Activated CD8-positive, alpha-beta memory T cell treated with anti-CD3 and anti-CD28 coated beads, Interleukin-2, amount 10 ng/mL, durations not matched to agents 7 days and 5 days (primary cell): ENCODE results near the gene PRRT1B. TPM values are rescaled to one million over a fixed set of nuclear protein-coding genes. Genes with fewer than 3 reads are reported as not detected.

Source experiments
- ATAC-seq: fragments of 150-1000 bp; cut with Tn5 transposase; one replicate; pipeline ENCODE4 v1.10.0; 2021; ENCODE audit warnings: moderate library complexity
- CTCF ChIA-PET: fragments of 350-600 bp; sonication (Branson Sonifier 250); formaldehyde crosslinking; loops from one replicate; lab custom pipeline; 2021; ENCODE audit warnings: antibody characterized with exemption; lab: Charles Lee
- DNase-seq: peaks from one replicate; pipeline ENCODE4 v3.0.0-alpha.2; 2020
- H3K27ac Mint-ChIP-seq: one replicate; pipeline ENCODE4 v1.8.0; 2021; ENCODE audit warnings: mild to moderate bottlenecking, mixed read lengths
- H3K27me3 Mint-ChIP-seq: one replicate; pipeline ENCODE4 v1.8.0; 2021; ENCODE audit warnings: mixed read lengths
- H3K36me3 Mint-ChIP-seq: one replicate; pipeline ENCODE4 v1.8.0; 2021; ENCODE audit warnings: mild to moderate bottlenecking, mixed read lengths
- H3K4me1 Mint-ChIP-seq: one replicate; pipeline ENCODE4 v1.8.0; 2021; ENCODE audit warnings: mixed read lengths
- H3K4me3 Mint-ChIP-seq: one replicate; pipeline ENCODE4 v1.8.0; 2021; ENCODE audit warnings: mild to moderate bottlenecking, moderate library complexity, mixed read lengths
- H3K9me3 Mint-ChIP-seq: one replicate; pipeline ENCODE4 v1.8.0; 2022; ENCODE audit warnings: low read depth, mixed read lengths
- total RNA-seq, 2 experiments: library from RNA; stranded (reverse); gene quantifications; one replicate each; pipeline ENCODE4 v1.2.3, GENCODE V29; 2021

The PRRT1B gene
- total RNA-seq, 2 experiments from 2014 or later = not detected

DNA sequence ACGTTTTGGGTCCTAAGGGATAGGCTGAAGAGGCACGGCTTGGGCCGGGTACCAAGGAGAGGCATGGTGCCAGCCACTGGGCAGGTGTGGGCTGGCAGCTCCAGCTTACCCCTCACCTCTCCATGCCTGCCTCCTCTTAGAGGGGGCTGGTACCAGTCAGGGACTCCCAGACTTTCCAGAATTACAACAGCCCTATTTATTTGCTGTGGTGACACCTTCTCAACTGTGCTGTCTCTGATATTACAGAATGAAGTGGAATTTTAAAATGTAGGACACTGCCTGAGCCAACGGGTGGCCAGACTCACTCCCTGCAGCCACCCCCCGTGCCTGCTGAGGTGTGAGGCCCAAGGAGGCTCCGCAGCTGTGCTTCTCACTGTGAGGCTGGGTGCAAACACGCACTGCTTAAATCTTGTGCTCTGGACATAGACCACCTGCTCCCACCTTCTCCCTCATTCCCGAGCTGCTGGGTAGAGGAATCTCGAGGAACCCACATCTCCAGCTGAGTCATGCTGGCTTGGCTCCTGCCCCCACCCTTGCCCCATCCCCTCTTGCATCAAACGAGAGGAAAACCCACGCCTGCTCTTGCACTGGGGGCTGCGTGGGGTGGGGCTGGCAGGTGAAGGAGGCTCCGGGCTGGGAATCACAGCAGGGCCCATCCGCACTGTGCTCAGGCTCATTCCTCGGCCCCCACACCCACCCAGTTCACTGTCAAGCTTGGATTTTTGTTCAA is 47.9 kb downstream of the PRRT1B start:
- CTCF ChIA-PET = interaction anchor here (1.0 to 8.2 kb wide), 5 partner anchors 10 to 156 kb away, joined by 3 to 208 read pairs (median 3); partner anchors contain the start of gene RAPGEF1
- DNase-seq (no peak), ATAC-seq (no peak)
- Mint-ChIP-seq H3K4me1 (peaks cover 29% of the 10 kb centered on the region), H3K4me3 (no peak overlapping the region), H3K27ac (peak overlapping the region; percentile 40), H3K27me3 (no peaks in the 10 kb centered on the region), H3K9me3 (no peaks in the 10 kb centered on the region), H3K36me3 (peaks cover 29% of the 10 kb centered on the region)

DNA sequence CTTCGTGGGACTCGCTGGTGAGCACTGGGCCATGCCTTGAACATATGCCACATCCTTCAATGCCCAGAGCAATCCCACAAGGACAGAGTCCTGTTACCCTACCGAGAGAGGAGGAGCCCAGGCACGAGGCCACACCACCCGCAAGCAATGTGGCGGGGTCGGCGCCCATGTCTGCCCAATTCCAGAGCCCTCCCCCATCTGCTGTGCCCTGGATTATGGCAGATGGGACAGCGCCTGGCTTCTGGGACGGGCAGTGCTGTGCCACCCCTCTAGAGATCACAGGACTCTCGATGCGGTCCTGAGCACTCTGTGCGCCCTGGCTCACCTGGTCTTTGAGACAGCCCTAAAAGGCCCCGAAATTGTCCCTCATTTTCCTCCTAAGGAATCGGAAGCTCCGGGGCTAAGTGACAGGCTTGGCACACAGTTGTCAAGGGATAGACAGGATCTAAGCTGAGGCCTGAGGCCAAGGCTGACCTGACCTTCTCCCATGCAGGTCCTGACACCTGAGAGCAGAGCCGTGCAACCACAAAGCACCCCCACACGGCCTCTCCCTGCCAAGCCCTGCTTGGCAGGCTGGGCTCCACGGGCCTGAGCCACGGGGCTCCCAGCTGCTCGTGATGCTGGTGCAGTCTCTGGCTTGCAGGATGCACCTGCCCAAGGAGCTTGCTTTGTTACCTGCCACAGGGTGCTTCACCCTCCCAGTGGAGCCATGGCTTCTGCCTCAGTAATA is 48.8 kb downstream of the PRRT1B start:
- peaks cover 30% of the 10 kb centered on the region for H3K36me3 Mint-ChIP-seq
- peaks cover 29% of the 10 kb centered on the region for H3K4me1 Mint-ChIP-seq
- DNase-seq (no peak), ATAC-seq (no peak)
- no peaks in the 10 kb centered on the region for H3K27me3 Mint-ChIP-seq
- no peak overlapping the region for H3K27ac Mint-ChIP-seq
- H3K9me3 Mint-ChIP-seq = no peaks in the 10 kb centered on the region
- CTCF ChIA-PET = interaction anchor here (0.7 to 8.2 kb wide), 6 partner anchors 9 to 155 kb away, joined by 3 to 208 read pairs (median 3); partner anchors contain the start of gene RAPGEF1
- no peak overlapping the region for H3K4me3 Mint-ChIP-seq

DNA sequence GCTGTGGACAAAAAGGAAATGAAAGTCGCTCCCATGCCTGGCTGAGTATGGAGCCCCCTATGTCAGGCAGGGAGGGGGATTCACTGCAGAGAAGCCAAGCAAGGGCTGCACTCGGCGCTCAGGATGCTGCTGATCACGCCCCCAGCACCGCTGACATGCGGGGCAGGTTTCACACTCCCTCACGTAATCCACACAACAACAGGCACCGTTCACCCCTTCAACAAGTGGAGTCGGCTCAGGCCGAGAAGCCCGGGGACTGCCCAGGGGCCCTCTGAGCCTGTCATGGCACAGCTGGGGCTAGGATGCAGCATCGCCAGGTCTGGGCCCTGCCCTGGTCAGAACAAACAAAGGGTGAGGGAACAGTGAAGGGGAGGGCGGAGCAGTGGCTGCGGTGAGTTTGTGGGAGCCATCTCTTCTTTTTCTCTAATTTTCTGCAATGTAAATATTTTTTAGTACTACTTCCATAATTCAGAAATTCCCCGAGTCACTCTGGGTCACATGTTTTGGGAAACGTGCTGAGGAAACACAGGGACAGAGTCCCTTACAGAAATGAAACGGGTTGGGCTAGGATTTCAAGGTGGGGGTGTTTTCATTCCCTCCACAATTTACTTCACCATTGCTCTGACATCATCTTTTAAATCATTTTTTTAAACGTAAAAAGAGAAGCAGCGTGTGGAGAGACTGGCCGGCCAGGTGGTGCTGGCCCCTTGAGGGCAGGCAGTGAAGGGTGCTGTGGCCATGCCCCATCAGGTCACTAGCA is 49.8 kb downstream of the PRRT1B start:
- Mint-ChIP-seq H3K36me3 (peaks cover 30% of the 10 kb centered on the region), H3K9me3 (no peaks in the 10 kb centered on the region), H3K4me1 (peaks cover 21% of the 10 kb centered on the region), H3K27ac (no peak overlapping the region), H3K27me3 (no peaks in the 10 kb centered on the region), H3K4me3 (no peak overlapping the region)
- DNase-seq (no peak), ATAC-seq (no peak)
- CTCF ChIA-PET = interaction anchor here (0.7 to 8.2 kb wide), 3 partner anchors 29 to 143 kb away, joined by 3 to 208 read pairs (median 3); partner anchors contain the start of gene RAPGEF1

DNA sequence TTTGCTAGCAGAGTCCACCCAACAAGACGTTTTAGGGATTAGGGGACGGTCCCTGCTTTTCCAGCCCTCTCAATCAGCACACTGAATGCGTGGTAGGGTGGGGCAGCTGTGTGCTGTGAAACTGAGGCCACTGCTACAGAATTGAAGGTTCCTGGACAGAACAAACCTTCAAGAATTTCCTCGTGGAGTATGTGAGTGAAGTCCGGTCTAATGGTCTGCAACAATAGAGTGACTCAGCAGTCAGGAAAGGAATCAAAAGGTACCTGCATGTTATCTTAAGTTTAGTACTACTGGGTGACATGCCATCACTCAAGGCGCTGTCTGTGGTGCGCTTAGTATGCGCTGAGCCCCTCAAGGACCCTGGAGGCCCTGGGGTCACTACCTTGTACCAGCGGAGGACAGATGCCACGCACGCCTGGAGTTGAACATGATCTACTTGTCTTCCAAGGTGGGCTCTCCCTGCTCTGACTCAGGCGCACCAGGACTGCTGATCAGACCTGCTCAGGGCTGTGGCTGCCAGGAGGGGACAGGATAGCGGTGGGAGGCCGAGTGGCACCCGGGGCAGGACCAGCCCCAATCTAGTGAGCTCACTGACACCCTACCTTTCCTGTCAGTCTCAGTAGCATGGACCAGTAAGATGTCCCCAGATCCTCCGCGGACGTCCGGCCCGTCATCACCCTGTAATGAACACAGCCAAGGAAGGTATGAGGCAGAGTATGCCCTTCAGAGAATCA is 50.5 kb downstream of the PRRT1B start:
- peaks cover 13% of the 10 kb centered on the region for H3K4me1 Mint-ChIP-seq
- peak overlapping the region; percentile 36 for H3K27ac Mint-ChIP-seq
- H3K36me3 Mint-ChIP-seq = peaks cover 29% of the 10 kb centered on the region
- H3K27me3 Mint-ChIP-seq = no peaks in the 10 kb centered on the region
- DNase-seq (no peak), ATAC-seq (no peak)
- H3K9me3 Mint-ChIP-seq = no peaks in the 10 kb centered on the region
- no peak overlapping the region for H3K4me3 Mint-ChIP-seq
- CTCF ChIA-PET = no interaction called here

DNA sequence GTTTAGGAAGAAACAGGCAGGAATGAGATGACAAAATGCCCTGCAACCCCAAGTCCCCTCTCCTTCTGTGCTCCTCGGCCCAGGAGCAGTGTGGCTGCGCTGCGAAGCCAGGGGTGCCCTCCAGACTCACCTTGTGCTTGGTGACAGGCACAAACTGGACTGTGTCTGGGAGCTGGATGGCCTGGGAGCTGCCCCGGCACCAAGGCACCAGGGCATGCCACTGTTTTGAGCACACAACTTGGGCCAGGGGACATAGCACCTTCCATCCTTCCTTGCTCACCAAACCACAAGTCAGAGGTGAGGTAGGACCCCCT is 51.1 kb downstream of the PRRT1B start:
- H3K36me3 Mint-ChIP-seq = peaks cover 33% of the 10 kb centered on the region

DNA sequence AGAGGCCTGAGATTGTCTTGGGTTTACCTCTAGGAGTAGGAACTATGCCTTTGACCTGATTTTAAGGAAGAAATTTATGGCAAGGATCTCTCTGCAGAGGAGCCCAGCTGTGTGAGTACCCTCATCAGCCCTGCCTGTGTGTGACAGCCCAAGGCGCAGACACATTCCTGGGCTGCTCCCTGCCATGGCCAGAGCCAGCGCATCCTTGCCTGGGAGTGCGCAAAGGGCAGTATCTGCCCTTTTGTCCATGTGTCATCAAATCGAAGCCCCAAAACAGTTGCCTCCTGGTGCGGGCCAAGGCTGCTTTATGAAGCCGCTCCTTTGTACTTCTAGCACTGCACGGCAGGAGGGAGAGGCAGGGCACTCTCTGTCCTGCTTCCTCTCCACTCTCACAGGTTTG is 51.9 kb downstream of the PRRT1B start:
- CTCF ChIA-PET = no interaction called here
- Mint-ChIP-seq H3K4me3 (no peak overlapping the region), H3K27me3 (no peaks in the 10 kb centered on the region), H3K4me1 (no peaks in the 10 kb centered on the region), H3K9me3 (no peaks in the 10 kb centered on the region), H3K27ac (no peak overlapping the region), H3K36me3 (peaks cover 34% of the 10 kb centered on the region)
- DNase-seq = no peak
- ATAC-seq = no peak

More for the DNA sequence above, 51.1 kb downstream of the PRRT1B start:
- ATAC-seq (no peak), DNase-seq (no peak)
- H3K27me3 Mint-ChIP-seq = no peaks in the 10 kb centered on the region
- CTCF ChIA-PET = no interaction called here
- H3K27ac Mint-ChIP-seq = peak overlapping the region; percentile 20
- peaks cover 8% of the 10 kb centered on the region for H3K4me1 Mint-ChIP-seq
- no peaks in the 10 kb centered on the region for H3K9me3 Mint-ChIP-seq
- H3K4me3 Mint-ChIP-seq = no peak overlapping the region

DNA sequence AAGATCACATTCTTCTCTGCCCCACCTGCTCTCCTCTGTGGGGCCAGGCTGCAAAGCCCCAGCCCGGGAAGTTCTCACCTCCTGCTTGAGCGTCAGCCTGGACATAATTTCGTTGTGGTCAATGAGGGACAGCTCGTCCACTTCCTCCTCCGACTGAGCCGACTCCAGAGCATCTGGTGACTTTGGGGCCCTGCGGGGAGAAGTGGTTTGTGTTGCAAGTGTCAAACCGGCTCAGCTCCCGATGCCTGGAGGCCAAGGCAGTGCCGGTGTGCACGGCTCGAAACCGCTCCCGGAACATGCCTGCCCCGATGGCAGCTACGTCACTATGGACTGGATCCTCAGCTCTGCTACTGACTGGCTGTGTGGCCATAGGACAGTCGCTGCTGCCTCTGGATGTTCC is 52.8 kb downstream of the PRRT1B start:
- peaks cover 38% of the 10 kb centered on the region for H3K36me3 Mint-ChIP-seq
- CTCF ChIA-PET = interaction anchor here (0.6 to 1.6 kb wide), 2 partner anchors 248 to 540 kb away, joined by 4 read pairs; no protein-coding TSS in a partner anchor

DNA sequence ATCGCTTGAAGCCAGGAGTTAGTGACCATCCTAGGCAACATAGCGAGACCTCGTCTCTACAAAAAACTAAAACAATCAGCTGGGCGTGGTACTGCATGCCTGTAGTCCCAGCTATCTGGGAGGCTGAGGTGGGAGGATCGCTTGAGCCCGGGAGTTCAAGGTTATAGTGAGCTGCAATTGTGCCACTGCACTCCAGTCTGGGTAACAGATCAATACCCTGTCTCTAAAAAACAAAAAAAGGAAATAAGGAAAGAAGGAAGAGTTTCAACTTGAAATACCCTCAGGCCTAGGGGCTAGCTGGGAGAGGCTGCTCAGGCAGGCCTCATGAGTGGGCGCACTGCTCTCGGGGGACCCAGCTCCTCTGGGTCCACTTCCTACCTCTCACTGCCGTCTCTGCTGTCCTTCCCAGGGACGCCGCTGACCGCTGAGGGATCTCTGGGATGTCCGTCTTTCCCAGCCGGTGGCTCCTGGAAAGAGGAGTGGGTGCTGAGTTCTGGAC is 56.4 kb downstream of the PRRT1B start:
- CTCF ChIA-PET = interaction anchor here (0.7 to 3.1 kb wide), 4 partner anchors 9 to 139 kb away, joined by 3 to 12 read pairs (median 4); no protein-coding TSS in a partner anchor
- peak overlapping the region; percentile 22 for H3K27ac Mint-ChIP-seq
- no peaks in the 10 kb centered on the region for H3K27me3 Mint-ChIP-seq
- H3K4me3 Mint-ChIP-seq = no peak overlapping the region
- no peak for ATAC-seq
- peaks cover 48% of the 10 kb centered on the region for H3K36me3 Mint-ChIP-seq
- no peaks in the 10 kb centered on the region for H3K4me1 Mint-ChIP-seq
- no peaks in the 10 kb centered on the region for H3K9me3 Mint-ChIP-seq
- no peak for DNase-seq

More for the DNA sequence above, 52.8 kb downstream of the PRRT1B start:
- no peaks in the 10 kb centered on the region for H3K4me1 Mint-ChIP-seq
- no peaks in the 10 kb centered on the region for H3K9me3 Mint-ChIP-seq
- H3K27me3 Mint-ChIP-seq = no peaks in the 10 kb centered on the region
- no peak for DNase-seq
- no peak overlapping the region for H3K4me3 Mint-ChIP-seq
- H3K27ac Mint-ChIP-seq = no peak overlapping the region
- ATAC-seq = no peak

DNA sequence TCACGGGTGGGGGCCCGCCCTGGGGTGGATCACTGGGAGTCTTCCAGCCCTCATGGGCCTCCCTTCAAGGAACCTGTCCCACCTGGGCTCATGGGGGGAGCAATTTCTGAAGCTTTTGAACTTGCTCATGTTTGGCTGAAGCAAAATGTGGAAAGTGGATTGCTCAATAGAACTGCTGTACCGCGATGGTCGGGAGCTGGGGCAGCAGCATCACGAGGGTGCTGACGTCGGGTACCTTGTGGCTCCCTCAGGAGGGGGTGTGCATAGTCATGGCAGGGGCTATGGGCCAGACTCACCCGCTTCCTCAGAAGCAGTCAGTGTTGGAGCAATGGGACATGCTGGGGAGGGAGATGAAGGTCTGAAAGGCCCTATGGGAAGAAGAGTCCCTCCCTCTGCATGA is 57.9 kb downstream of the PRRT1B start:
- H3K4me3 Mint-ChIP-seq = no peak overlapping the region
- peak overlapping the region; percentile 21 for H3K27ac Mint-ChIP-seq
- no peaks in the 10 kb centered on the region for H3K27me3 Mint-ChIP-seq
- ATAC-seq (no peak), DNase-seq (no peak)
- no peaks in the 10 kb centered on the region for H3K4me1 Mint-ChIP-seq
- CTCF ChIA-PET = interaction anchor here (1.0 to 3.1 kb wide), 3 partner anchors 10 to 138 kb away, joined by 3 to 12 read pairs (median 4); no protein-coding TSS in a partner anchor
- H3K36me3 Mint-ChIP-seq = peaks cover 43% of the 10 kb centered on the region
- H3K9me3 Mint-ChIP-seq = no peaks in the 10 kb centered on the region

DNA sequence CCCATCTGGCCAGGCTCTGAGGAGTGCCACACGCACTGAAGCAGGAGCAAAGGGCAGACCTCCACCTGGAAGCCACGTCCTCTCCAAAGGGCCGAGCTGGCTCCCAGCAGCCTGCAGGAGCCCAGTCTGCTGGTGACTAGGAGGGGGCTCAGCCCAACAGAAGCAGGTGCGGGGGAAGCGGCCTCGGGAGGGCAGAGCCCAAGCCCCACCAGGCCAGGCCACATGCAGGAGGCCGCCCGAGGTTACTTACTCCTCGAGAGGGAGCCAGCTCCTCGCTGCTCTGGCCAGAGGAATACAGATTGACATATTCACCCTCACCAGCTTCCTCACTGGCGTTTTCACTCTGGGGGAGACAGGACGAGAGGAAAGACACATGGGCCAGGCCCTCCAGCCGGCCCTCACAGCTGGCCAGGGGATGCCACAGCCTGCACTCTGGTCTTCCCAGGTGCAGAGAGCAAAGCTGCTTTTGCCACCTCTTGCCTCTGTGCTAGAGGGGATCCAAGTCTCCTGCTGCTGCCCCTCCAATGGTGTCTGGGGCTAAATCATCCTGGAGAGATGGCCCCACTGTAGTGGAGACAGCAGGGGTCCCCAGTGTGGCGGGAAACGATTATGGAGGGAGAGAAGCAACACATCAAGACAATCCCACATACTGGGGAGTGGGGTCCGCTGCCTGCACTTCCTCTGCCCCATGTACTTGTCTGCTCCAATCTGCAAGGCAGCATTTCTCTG is 58.6 kb downstream of the PRRT1B start:
- H3K4me1 Mint-ChIP-seq = no peaks in the 10 kb centered on the region
- H3K9me3 Mint-ChIP-seq = no peaks in the 10 kb centered on the region
- H3K4me3 Mint-ChIP-seq = no peak overlapping the region
- H3K36me3 Mint-ChIP-seq = peaks cover 40% of the 10 kb centered on the region
- no peak for ATAC-seq
- CTCF ChIA-PET = interaction anchor here (1.0 to 3.1 kb wide), 3 partner anchors 10 to 137 kb away, joined by 3 to 12 read pairs (median 4); no protein-coding TSS in a partner anchor
- H3K27me3 Mint-ChIP-seq = no peaks in the 10 kb centered on the region
- DNase-seq = no peak
- peak overlapping the region; percentile 22 for H3K27ac Mint-ChIP-seq

DNA sequence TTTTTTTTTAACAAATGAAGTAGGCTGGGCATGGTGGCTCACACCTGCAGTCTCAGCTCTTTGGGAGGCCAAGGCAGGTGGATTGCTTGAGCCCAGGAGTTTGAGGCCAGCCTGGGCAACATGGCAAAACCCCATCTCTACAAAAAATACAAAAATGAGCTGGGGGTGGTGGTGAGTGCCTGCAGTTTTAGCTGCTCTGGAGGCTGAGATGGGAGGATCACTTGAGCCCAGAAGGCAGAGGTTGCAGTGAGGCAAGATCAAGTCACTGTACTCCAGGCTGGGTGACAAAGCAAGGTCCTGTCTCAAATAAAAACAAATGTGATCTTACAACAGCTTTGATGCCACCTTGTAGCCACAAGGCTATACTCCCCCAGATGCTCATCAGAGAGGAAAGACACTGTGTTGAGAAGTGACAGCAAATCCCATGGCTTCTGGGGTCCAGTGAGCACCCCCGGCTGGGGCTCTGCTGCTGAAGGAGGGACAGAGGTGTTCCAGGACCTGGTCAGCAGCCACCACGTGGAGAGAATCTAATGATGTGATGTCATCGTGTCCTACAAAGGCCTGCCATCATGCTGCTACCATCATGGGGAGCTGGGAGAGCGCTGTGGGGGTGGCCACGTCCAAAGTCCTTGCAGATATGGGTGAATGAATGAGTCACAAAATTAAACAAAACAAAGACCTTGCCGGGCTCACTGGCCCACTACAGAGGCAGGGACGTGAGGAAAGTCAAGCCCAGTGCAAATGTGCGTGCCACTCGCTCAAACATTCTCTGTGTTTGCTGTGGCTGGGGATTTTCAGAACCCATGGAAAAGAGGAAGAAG is 60.7 kb downstream of the PRRT1B start:
- no peaks in the 10 kb centered on the region for H3K27me3 Mint-ChIP-seq
- H3K4me1 Mint-ChIP-seq = no peaks in the 10 kb centered on the region
- H3K36me3 Mint-ChIP-seq = peaks cover 38% of the 10 kb centered on the region
- peak overlapping the region; percentile 65 for H3K27ac Mint-ChIP-seq
- CTCF ChIA-PET = interaction anchor here (0.7 to 0.8 kb wide), 2 partner anchors 143 to 429 kb away, joined by 3 read pairs; no protein-coding TSS in a partner anchor
- ATAC-seq (no peak), DNase-seq (no peak)
- H3K9me3 Mint-ChIP-seq = no peaks in the 10 kb centered on the region
- no peak overlapping the region for H3K4me3 Mint-ChIP-seq
